Jurkat, Clone E6-1 (cell line): ENCODE results near the gene RUNX1.

ENCODE experiments used
- DNase-seq: peaks from one replicate; pipeline ENCODE4 v3.0.0-alpha.2; 2011; ENCODE audit warnings: low read depth, low spot score
- H3K4me3 ChIP-seq: 2 replicates; pipeline ENCODE4 v1.5.1; 2011; ENCODE audit warnings: mild to moderate bottlenecking, low read length, control low read depth, moderate library complexity

The RUNX1 gene

GRCh38 chr21:34800797-34801518 is 248.1 kb downstream of the RUNX1 start:
- no peak overlapping the region for H3K4me3 ChIP-seq
- no peak for DNase-seq

- H3K4me3 ChIP-seq, result no peak overlapping the region
These were observed 250.0 kb downstream of the RUNX1 start for GRCh38 chr21:34799092-34799491.

GRCh38 chr21:34797921-34798535 is 251.1 kb downstream of the RUNX1 start:
- DNase-seq, result no peak
- H3K4me3 ChIP-seq, result no peak overlapping the region

More at GRCh38 chr21:34799092-34799491, 250.0 kb downstream of the RUNX1 start:
- no peak for DNase-seq

- H3K4me3 ChIP-seq, result no peak overlapping the region
- DNase-seq, result no peak
These were observed 251.9 kb downstream of the RUNX1 start for GRCh38 chr21:34797201-34797525.

GRCh38 chr21:34796518-34797200 is 252.4 kb downstream of the RUNX1 start:
- DNase-seq, result no peak
- no peak overlapping the region for H3K4me3 ChIP-seq

- DNase-seq, result no peak
- no peak overlapping the region for H3K4me3 ChIP-seq
These were observed 253.4 kb downstream of the RUNX1 start for GRCh38 chr21:34795548-34796180.

GRCh38 chr21:34795175-34795547 is 253.9 kb downstream of the RUNX1 start:
- H3K4me3 ChIP-seq, result no peak overlapping the region
- no peak for DNase-seq

- DNase-seq, result no peak
- H3K4me3 ChIP-seq, result no peak overlapping the region
These were observed 254.4 kb downstream of the RUNX1 start for GRCh38 chr21:34794686-34795085.

- no peak for DNase-seq
- no peak overlapping the region for H3K4me3 ChIP-seq
These were observed 255.6 kb downstream of the RUNX1 start for GRCh38 chr21:34793471-34793870.

GRCh38 chr21:34792504-34793089 is 256.5 kb downstream of the RUNX1 start:
- no peak for DNase-seq
- no peak overlapping the region for H3K4me3 ChIP-seq

- no peak overlapping the region for H3K4me3 ChIP-seq
- DNase-seq, result no peak
These were observed 257.2 kb downstream of the RUNX1 start for GRCh38 chr21:34791776-34792503.

GRCh38 chr21:34790834-34791233 is 258.3 kb downstream of the RUNX1 start:
- DNase-seq, result no peak
- no peak overlapping the region for H3K4me3 ChIP-seq

GRCh38 chr21:34790341-34790740 is 258.8 kb downstream of the RUNX1 start:
- H3K4me3 ChIP-seq, result no peak overlapping the region
- no peak for DNase-seq

GRCh38 chr21:34788879-34789278 is 260.2 kb downstream of the RUNX1 start:
- DNase-seq, result no peak
- no peak overlapping the region for H3K4me3 ChIP-seq

- no peak for DNase-seq
- no peak overlapping the region for H3K4me3 ChIP-seq
These were observed 265.3 kb downstream of the RUNX1 start for GRCh38 chr21:34783815-34784214.

GRCh38 chr21:34782506-34783360 is 266.4 kb downstream of the RUNX1 start:
- no peak for DNase-seq
- no peak overlapping the region for H3K4me3 ChIP-seq

GRCh38 chr21:34781526-34781925 is 267.6 kb downstream of the RUNX1 start:
- no peak overlapping the region for H3K4me3 ChIP-seq
- no peak for DNase-seq

GRCh38 chr21:34779860-34780259 is 269.2 kb downstream of the RUNX1 start:
- no peak overlapping the region for H3K4me3 ChIP-seq
- DNase-seq, result no peak
